ENCODE data around the gene SESTD1. TPM values are rescaled to one million over a fixed set of nuclear protein-coding genes. Genes with fewer than 3 reads are reported as not detected.

The SESTD1 gene
- total and polyA plus RNA-seq, 2 of the 8 experiments (the other 6 are each of a cell fraction or from before 2014, with no cell fraction given) = 5.2 to 49.6 TPM

DNA sequence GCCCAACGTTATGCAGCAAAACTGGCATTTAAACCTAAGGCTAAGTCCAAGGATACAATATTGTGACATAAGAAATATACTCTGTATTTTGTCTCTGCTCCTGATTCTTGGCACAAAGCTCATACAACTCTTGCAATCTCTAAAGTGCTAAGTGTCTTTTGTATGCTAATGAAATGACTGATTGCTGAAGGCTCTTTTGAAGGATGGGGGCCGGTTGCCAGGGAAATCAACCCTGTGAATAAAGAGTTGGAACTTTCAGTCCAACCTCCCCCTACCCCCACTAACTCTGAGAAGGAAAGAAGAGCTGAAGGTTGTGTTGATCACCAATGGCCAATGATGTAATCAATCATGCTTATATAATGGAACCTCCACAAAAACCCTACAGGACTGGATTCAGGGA is 40.3 kb downstream of the SESTD1 start:
- POLR2A ChIA-PET (ENCODE audit: partially characterized antibody) = no interaction called here
- Histone ChIP-seq H2BK20ac (ENCODE audit: low read length) (no peak overlapping the region), H2BK12ac (ENCODE audit: low read depth, low read length) (no peak overlapping the region; the same call in 1 of the 2 replicates), H3K27ac (ENCODE audit: low read depth, low read length) (no peak overlapping the region), H4K91ac (replicated peaks; ENCODE audit: insufficient read length, low read length) (no peak overlapping the region), H3K23me2 (ENCODE audit: low read depth, low read length) (no peaks in the 10 kb centered on the region), H4K5ac (ENCODE audit: insufficient read length, low read depth, low read length) (no peak overlapping the region), H3K18ac (ENCODE audit: extremely low read depth, low read length) (no peak overlapping the region), H3K9ac (replicated peaks in 1 of 4; ENCODE audit: extremely low read depth in 1 of 4, low read depth in 3 of 4, low read length in 3 of 4) (no peak overlapping the region), H3K56ac (replicated peaks; ENCODE audit: insufficient read length, low read depth, low read length) (no peak overlapping the region), H3K4me2 (ENCODE audit: insufficient read depth in 1 of 2, low read depth in 2 of 2, low read length in 2 of 2) (no peak overlapping the region; a peak in 1 of 4 replicates), H3K14ac (ENCODE audit: insufficient read length) (no peak overlapping the region), H4K8ac (ENCODE audit: extremely low read depth, insufficient read depth, low read length) (no peak overlapping the region), H3K9me3 (ENCODE audit: insufficient read depth in 2 of 2, low read depth in 1 of 2, low read length in 1 of 2) (no peaks in the 10 kb centered on the region), H3K27me3 (replicated peaks in 1 of 4; ENCODE audit: control insufficient read depth in 3 of 4, extremely low read depth in 1 of 4, insufficient read depth in 3 of 4, low read length in 3 of 4) (no peaks in the 10 kb centered on the region), H3K36me3 (ENCODE audit: control insufficient read depth in 2 of 4, insufficient read depth in 4 of 4, low read length in 3 of 4) (no peaks in the 10 kb centered on the region; a peak in 1 of 8 replicates), H2BK120ac (replicated peaks; ENCODE audit: low read depth, low read length) (no peak overlapping the region), H3K4ac (replicated peaks; ENCODE audit: insufficient read length, low read depth, low read length) (no peak overlapping the region), H2AFZ (ENCODE audit: low read length) (no peak overlapping the region), H3K4me1 (replicated peaks in 1 of 4; ENCODE audit: control insufficient read depth in 3 of 4, insufficient read depth in 4 of 4, low read length in 3 of 4) (peaks cover 0 to 6% (median 2%) of the 10 kb centered on the region in 4 experiments; a peak in 2 of 7 replicates), H3K79me1 (ENCODE audit: low read depth, low read length) (0 out of 2 replicates have a peak, but pooled peaks cover 3% of the 10 kb centered on the region), H3K79me2 (ENCODE audit: control insufficient read depth in 1 of 2, insufficient read depth in 2 of 2, low read length in 2 of 2) (peaks cover 0 to 8% of the 10 kb centered on the region in 2 experiments; a peak in 1 of 4 replicates), H2BK5ac (ENCODE audit: low read depth, low read length) (no peak overlapping the region), H2AK5ac (ENCODE audit: low read depth, low read length) (no peak overlapping the region), H2BK15ac (ENCODE audit: low read length) (no peak overlapping the region), H3K4me3 (ENCODE audit: extremely low read depth in 1 of 4, insufficient read depth in 2 of 4, low read depth in 3 of 4, low read length in 4 of 4) (no peak overlapping the region), H3K23ac (ENCODE audit: insufficient read length) (no peak overlapping the region), H4K20me1 (replicated peaks in 1 of 2; ENCODE audit: control insufficient read depth in 1 of 2, insufficient read depth in 2 of 2, low read length in 2 of 2) (no peaks in the 10 kb centered on the region)
- 88% methylated on average over 2 of the region's 2 CpGs; no CpG with 5 or more reads in 1 of the 2 experiments for WGBS, 2 experiments (ENCODE audit: extremely low coverage in 1 of 2, insufficient coverage in 1 of 2, insufficient read length in 1 of 2, insufficient replicate concordance in 2 of 2, low coverage in 1 of 2, low lambda C conversion rate in 2 of 2, missing lambda C conversion rate in 1 of 2)
- FAIRE-seq (peak; percentile 65), DNase-seq (ENCODE audit: low read depth in 1 of 2, low spot score in 2 of 2) (no peak)
- TF ChIP-seq GTF2F1 (IDR thresholded peaks at IDR 0.05; ENCODE audit: borderline replicate concordance, low read depth, low read length) = no peak
- CTCF ChIA-PET (ENCODE audit: partially characterized antibody) = no interaction called here
